ENCODE measurements around the gene GPR39.

DNA sequence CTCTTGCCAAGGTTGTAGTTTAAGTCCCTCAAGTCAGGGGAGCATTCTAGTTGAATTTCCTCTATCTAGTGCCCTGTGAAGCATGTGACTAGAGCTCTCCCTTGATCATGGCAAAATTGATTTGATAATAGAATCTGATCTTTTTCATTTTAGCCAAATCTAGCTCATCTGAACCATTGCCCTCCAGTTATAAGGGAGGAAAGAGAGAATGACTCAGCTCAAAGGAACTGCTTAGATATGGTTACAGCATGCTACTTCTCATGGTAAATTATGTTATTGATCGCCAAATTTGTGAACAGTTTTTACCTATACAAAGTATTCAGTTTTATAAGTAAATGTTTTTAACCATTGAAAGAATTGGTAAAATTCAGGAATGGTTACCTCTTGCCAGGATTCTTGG, 100.8 kb downstream of the GPR39 start:
- TF ChIP-seq, protein P1, sequence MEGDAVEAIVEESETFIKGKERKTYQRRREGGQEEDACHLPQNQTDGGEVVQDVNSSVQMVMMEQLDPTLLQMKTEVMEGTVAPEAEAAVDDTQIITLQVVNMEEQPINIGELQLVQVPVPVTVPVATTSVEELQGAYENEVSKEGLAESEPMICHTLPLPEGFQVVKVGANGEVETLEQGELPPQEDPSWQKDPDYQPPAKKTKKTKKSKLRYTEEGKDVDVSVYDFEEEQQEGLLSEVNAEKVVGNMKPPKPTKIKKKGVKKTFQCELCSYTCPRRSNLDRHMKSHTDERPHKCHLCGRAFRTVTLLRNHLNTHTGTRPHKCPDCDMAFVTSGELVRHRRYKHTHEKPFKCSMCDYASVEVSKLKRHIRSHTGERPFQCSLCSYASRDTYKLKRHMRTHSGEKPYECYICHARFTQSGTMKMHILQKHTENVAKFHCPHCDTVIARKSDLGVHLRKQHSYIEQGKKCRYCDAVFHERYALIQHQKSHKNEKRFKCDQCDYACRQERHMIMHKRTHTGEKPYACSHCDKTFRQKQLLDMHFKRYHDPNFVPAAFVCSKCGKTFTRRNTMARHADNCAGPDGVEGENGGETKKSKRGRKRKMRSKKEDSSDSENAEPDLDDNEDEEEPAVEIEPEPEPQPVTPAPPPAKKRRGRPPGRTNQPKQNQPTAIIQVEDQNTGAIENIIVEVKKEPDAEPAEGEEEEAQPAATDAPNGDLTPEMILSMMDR (IDR thresholded peaks at IDR 0.05): no peak
- no peak for TF ChIP-seq POLR2A (IDR thresholded peaks at IDR 0.05)

Data from Peyer's patch (tissue), 4 donors.